Transverse colon (tissue), 4 donors: Measurements from ENCODE around the gene SUCO. TPM values are rescaled to one million over a fixed set of nuclear protein-coding genes. Genes with fewer than 3 reads are reported as not detected.

ENCODE experiments used
- DNase-seq: peaks from one replicate; pipeline ENCODE4 v3.0.0-alpha.2; 2019
- H3K27ac ChIP-seq, 4 donors: fragments of 200-600 bp; sonication (generic); 2 replicates each; pipeline ENCODE4 v1.5.1; 2016 to 2018; ENCODE audit warnings: inconsistent platforms in 4 of 4
- H3K27me3 ChIP-seq: fragments of 200-600 bp; sonication (generic); 2 replicates; pipeline ENCODE4 v1.5.1; 2017; ENCODE audit warnings: inconsistent platforms
- H3K36me3 ChIP-seq, 4 donors: fragments of 200-600 bp; sonication (generic); 2 replicates each; pipeline ENCODE4 v1.5.1; 2017 to 2019; ENCODE audit warnings: inconsistent platforms in 4 of 4
- H3K4me1 ChIP-seq, 4 donors: fragments of 200-600 bp; sonication (generic); 2 replicates each; pipeline ENCODE4 v1.5.1; 2017 to 2020; ENCODE audit warnings: inconsistent platforms in 4 of 4
- H3K4me3 ChIP-seq, 4 donors: fragments of 200-600 bp; sonication (generic); 1 replicate in 1 of 4; 2 replicates in 3 of 4; pipeline versions ENCODE4 v1.5.1 to v1.6.1; 2017 to 2019; ENCODE audit warnings: inconsistent platforms in 4 of 4
- H3K9me3 ChIP-seq, 2 donors: fragments of 200-600 bp; sonication (generic); 2 replicates each; pipeline ENCODE4 v1.5.1; 2017 to 2019; ENCODE audit warnings: inconsistent platforms in 2 of 2
- CTCF ChIP-seq, 5 experiments: fragments of 200-600 bp in 3 of 5; fragments of 450-650 bp in 2 of 5; sonication (generic) in 3 of 5; IDR thresholded peaks; 1 replicate in 2 of 5; 2 replicates in 3 of 5; pipeline ENCODE4 v1.5.1; 2016 to 2017; ENCODE audit warnings: antibody characterized with exemption in 5 of 5, inconsistent platforms in 3 of 5, mild to moderate bottlenecking in 2 of 5, moderate library complexity in 1 of 5
- EP300 ChIP-seq: sonication (generic); formaldehyde crosslinking; IDR thresholded peaks from one replicate; pipeline ENCODE4 v1.6.1; 2017; ENCODE audit warnings: antibody characterized with exemption, low read depth
- POLR2A ChIP-seq: fragments of 450-650 bp; IDR thresholded peaks from one replicate; pipeline ENCODE4 v1.6.1; 2016; ENCODE audit warnings: antibody characterized with exemption, mild to moderate bottlenecking, moderate library complexity
- POLR2AphosphoS5 ChIP-seq, 3 donors: sonication (generic); formaldehyde crosslinking; IDR thresholded peaks; one replicate each; pipeline ENCODE4 v1.6.1; 2016; ENCODE audit warnings: antibody characterized with exemption in 3 of 3
- WGBS, 2 donors: methylation state at CpG; one replicate each; pipeline ENCODE4 v1.1.5; 2018; ENCODE audit warnings: low coverage in 1 of 2; 5-methylcytosine and 5-hydroxymethylcytosine counted together
- in situ Hi-C, 4 donors: fragments of 200-750 bp; cut with MboI; loops; one replicate each; pipeline versions ENCODE4 v1.15.0 to v1.15.1; 2017; ENCODE audit warnings: low sequenced_read_pairs in 3 of 4, low pct_ligation_motif_present in 1 of 4, low pct_unique_long_range_greater_than_20kb in 1 of 4
- intact Hi-C: fragments of 100-400 bp; cut with DNase I; formaldehyde crosslinking; loops from one replicate; pipeline ENCODE4 v1.15.1; 2023; ENCODE audit warnings: low total_unique reads
- total RNA-seq, 4 donors: library from RNA; depleted of rRNA; stranded (reverse); fragments of >200 nt; gene quantifications; one replicate each; pipeline ENCODE4 v1.1.0, GENCODE V29; 2016

SUCO gene
- total RNA-seq, 4 donors from 2014 or later = 10.1 to 48.4 (median 21.6) TPM

GRCh38 chr1:172605641-172606040 is 72.7 kb downstream of the SUCO start:
- Histone ChIP-seq H3K4me3 (no peak overlapping the region), H3K27ac (no peak overlapping the region), H3K9me3 (no peaks in the 10 kb centered on the region), H3K4me1 (no peaks in the 10 kb centered on the region), H3K27me3 (no peaks in the 10 kb centered on the region), H3K36me3 (peaks cover 0 to 29% (median 9%) of the 10 kb centered on the region in 4 donors)
- TF ChIP-seq CTCF (IDR thresholded peaks at IDR 0.05) = no peak
- TF ChIP-seq EP300 = no peak
- no peak for TF ChIP-seq POLR2A
- TF ChIP-seq POLR2AphosphoS5 (IDR thresholded peaks at IDR 0.05) = no peak
- DNase-seq = no peak
- WGBS, 2 donors = 94 to 95% methylated on average over 2 of the region's 2 CpGs
- intact Hi-C loops (no loop called here), in situ Hi-C loops (no loop called here)

GRCh38 chr1:172607145-172607544 is 74.2 kb downstream of the SUCO start:
- no peaks in the 10 kb centered on the region for H3K9me3 ChIP-seq
- TF ChIP-seq POLR2A (no peak), EP300 (no peak), POLR2AphosphoS5 (IDR thresholded peaks at IDR 0.05) (no peak), CTCF (IDR thresholded peaks at IDR 0.05) (no peak)
- H3K27me3 ChIP-seq = no peaks in the 10 kb centered on the region
- H3K36me3 ChIP-seq = peaks cover 0 to 25% (median 8%) of the 10 kb centered on the region in 4 donors
- no peaks in the 10 kb centered on the region for H3K4me1 ChIP-seq
- intact Hi-C loops (no loop called here), in situ Hi-C loops (no loop called here)
- no peak overlapping the region for H3K4me3 ChIP-seq
- H3K27ac ChIP-seq = no peak overlapping the region
- no peak for DNase-seq

- Histone ChIP-seq H3K36me3 (peaks cover 0 to 16% (median 7%) of the 10 kb centered on the region in 4 donors), H3K9me3 (no peaks in the 10 kb centered on the region), H3K4me1 (no peaks in the 10 kb centered on the region), H3K27ac (no peak overlapping the region), H3K27me3 (no peaks in the 10 kb centered on the region), H3K4me3 (no peak overlapping the region)
- TF ChIP-seq POLR2AphosphoS5 (IDR thresholded peaks at IDR 0.05) (no peak), CTCF (IDR thresholded peaks at IDR 0.05) (no peak), POLR2A (no peak), EP300 (no peak)
- in situ Hi-C loops (no loop called here), intact Hi-C loops (no loop called here)
- DNase-seq = no peak
- WGBS, 2 donors = 76 to 81% methylated on average over 4 of the region's 4 CpGs
Measured at GRCh38 chr1:172608098-172608601, 75.2 kb downstream of the SUCO start.

GRCh38 chr1:172609528-172609927 is 76.6 kb downstream of the SUCO start:
- TF ChIP-seq CTCF (IDR thresholded peaks at IDR 0.05) (no peak), POLR2A (no peak), POLR2AphosphoS5 (IDR thresholded peaks at IDR 0.05) (no peak), EP300 (no peak)
- Histone ChIP-seq H3K27me3 (no peaks in the 10 kb centered on the region), H3K4me3 (no peak overlapping the region), H3K4me1 (no peaks in the 10 kb centered on the region), H3K9me3 (no peaks in the 10 kb centered on the region), H3K36me3 (peaks cover 0 to 12% (median 4%) of the 10 kb centered on the region in 4 donors), H3K27ac (no peak overlapping the region)
- no peak for DNase-seq
- 86 to 96% methylated on average over 3 of the region's 3 CpGs for WGBS, 2 donors
- intact Hi-C loops = no loop called here
- in situ Hi-C loops = no loop called here
